Measurements from ENCODE around the gene NMT2. TPM values are rescaled to one million over a fixed set of nuclear protein-coding genes. Genes with fewer than 3 reads are reported as not detected.
A peak's percentile ranks its signal among the peaks of the same experiment; 100 is the strongest.
"Not testable (repeated sequence)": the region's sequence is repeated elsewhere in the genome, so short reads cannot be mapped to it uniquely, and the experiment has no call there.

Gene NMT2
- total RNA-seq, 6 experiments from 2014 or later, result 18.1 to 34.5 (median 30.8) TPM

- TF ChIP-seq CTCF (IDR thresholded peaks at IDR 0.05), result no peak
- TF ChIP-seq POLR2A (IDR thresholded peaks at IDR 0.05), result no peak
- ATAC-seq, result no peak
- Histone ChIP-seq H3K4me1 (no peaks in the 10 kb centered on the region), H3K27me3 (no peaks in the 10 kb centered on the region), H3K36me3 (no peaks in the 10 kb centered on the region), H3K27ac (no peak overlapping the region), H3K9me3 (no peaks in the 10 kb centered on the region), H3K4me3 (no peak overlapping the region)
- DNase-seq, result no peak
- WGBS (ENCODE audit: insufficient coverage, low coverage, low lambda C conversion rate, missing lambda C conversion rate), result 87% methylated on average over 6 of the region's 6 CpGs
- intact Hi-C loops (cut with DNase I), result no loop called here
Measured at GRCh38 chr10:15211464-15211979, 43.0 kb upstream of the NMT2 start.

GRCh38 chr10:15210521-15210920 is 42.0 kb upstream of the NMT2 start:
- no peak for TF ChIP-seq POLR2A (IDR thresholded peaks at IDR 0.05)
- no peak for TF ChIP-seq CTCF (IDR thresholded peaks at IDR 0.05)
- no peak for DNase-seq
- H3K4me1 ChIP-seq, result no peaks in the 10 kb centered on the region
- intact Hi-C loops (cut with DNase I), result no loop called here
- peak in 2 of 4 donors; percentile 6 to 7 for ATAC-seq
- H3K27me3 ChIP-seq, result no peaks in the 10 kb centered on the region
- no peak overlapping the region for H3K4me3 ChIP-seq
- WGBS (ENCODE audit: insufficient coverage, low coverage, low lambda C conversion rate, missing lambda C conversion rate), result 89% methylated on average over 6 of the region's 8 CpGs
- no peaks in the 10 kb centered on the region for H3K9me3 ChIP-seq
- no peak overlapping the region for H3K27ac ChIP-seq
- H3K36me3 ChIP-seq, result no peaks in the 10 kb centered on the region

GRCh38 chr10:15209827-15210509 is 41.5 kb upstream of the NMT2 start:
- WGBS (ENCODE audit: insufficient coverage, low coverage, low lambda C conversion rate, missing lambda C conversion rate), result 16% methylated on average over 13 of the region's 14 CpGs
- Histone ChIP-seq H3K9me3 (no peaks in the 10 kb centered on the region), H3K4me1 (no peaks in the 10 kb centered on the region), H3K27me3 (no peaks in the 10 kb centered on the region), H3K4me3 (no peak overlapping the region), H3K27ac (no peak overlapping the region), H3K36me3 (no peaks in the 10 kb centered on the region)
- intact Hi-C loops (cut with DNase I), result loop anchor here in 1 of 2 donors (5.0 kb wide), 1 partner anchor 162 kb away; the partner anchor contains the start of gene FAM171A1
- DNase-seq (peak; percentile 76 to 84 (median 78)), ATAC-seq (peak; percentile 90 to 96 (median 94))
- TF ChIP-seq POLR2A (IDR thresholded peaks at IDR 0.05) (no peak), CTCF (IDR thresholded peaks at IDR 0.05) (peak; percentile 69 to 90 (median 87))

GRCh38 chr10:15208221-15208620 is 39.7 kb upstream of the NMT2 start:
- Histone ChIP-seq H3K36me3 (no peaks in the 10 kb centered on the region), H3K9me3 (no peaks in the 10 kb centered on the region), H3K27me3 (no peaks in the 10 kb centered on the region), H3K4me3 (no peak overlapping the region), H3K27ac (no peak overlapping the region), H3K4me1 (no peaks in the 10 kb centered on the region)
- DNase-seq (no peak), ATAC-seq (no peak)
- WGBS (ENCODE audit: insufficient coverage, low coverage, low lambda C conversion rate, missing lambda C conversion rate), result 68% methylated on average over 2 of the region's 2 CpGs
- intact Hi-C loops (cut with DNase I), result loop anchor here in 1 of 2 donors (5.0 kb wide), 1 partner anchor 164 kb away; the partner anchor contains the start of gene FAM171A1
- TF ChIP-seq POLR2A (IDR thresholded peaks at IDR 0.05) (no peak), CTCF (IDR thresholded peaks at IDR 0.05) (no peak)

- not testable (repeated sequence) for H3K27ac ChIP-seq, H3K9me3 ChIP-seq, H3K36me3 ChIP-seq, H3K27me3 ChIP-seq, H3K4me1 ChIP-seq, ATAC-seq, H3K4me3 ChIP-seq
- WGBS (ENCODE audit: insufficient coverage, low coverage, low lambda C conversion rate, missing lambda C conversion rate), result 100% methylated on average over 4 of the region's 4 CpGs
- intact Hi-C loops (cut with DNase I), result loop anchor here in 1 of 2 donors (5.0 kb wide), 1 partner anchor 165 kb away; the partner anchor contains the start of gene FAM171A1
- DNase-seq, result peak in 1 of 3 donors; percentile 11
Measured at GRCh38 chr10:15207410-15207809, 38.9 kb upstream of the NMT2 start.

Measured in right lobe of liver (tissue), 6 donors.